ENCODE measurements around the gene CCDC150. TPM values are rescaled to one million over a fixed set of nuclear protein-coding genes. Genes with fewer than 3 reads are reported as not detected.
"Not testable (repeated sequence)": the region's sequence is repeated elsewhere in the genome, so short reads cannot be mapped to it uniquely, and the experiment has no call there.

Gene CCDC150
- total and polyA plus RNA-seq, 8 donors, result 2.8 to 23.3 (median 13.2) TPM

GRCh38 chr2:196729418-196729817, 89.9 kb downstream of the CCDC150 start:
- no peaks in the 10 kb centered on the region for H3K27me3 ChIP-seq
- no peak overlapping the region for H3K27ac ChIP-seq
- no peak overlapping the region for H3K4me3 ChIP-seq
- TF ChIP-seq CTCF (IDR thresholded peaks at IDR 0.05), result no peak
- DNase-seq (no peak), ATAC-seq (no peak)
- intact Hi-C loops (cut with DNase I), result no loop called here
- H3K9me3 ChIP-seq, result no peaks in the 10 kb centered on the region
- H3K36me3 ChIP-seq, result no peaks in the 10 kb centered on the region
- no peaks in the 10 kb centered on the region for H3K4me1 ChIP-seq

GRCh38 chr2:196736646-196737045, 97.1 kb downstream of the CCDC150 start:
- H3K27ac ChIP-seq; ATAC-seq; H3K36me3 ChIP-seq; H3K4me3 ChIP-seq; intact Hi-C loops (cut with DNase I); DNase-seq; H3K4me1 ChIP-seq; H3K27me3 ChIP-seq: not testable (repeated sequence)
- peaks cover 0 to 19% of the 10 kb centered on the region in 2 donors for H3K9me3 ChIP-seq

GRCh38 chr2:196737046-196737445, 97.5 kb downstream of the CCDC150 start:
- H3K27ac ChIP-seq, result no peak overlapping the region
- no peak for TF ChIP-seq CTCF (IDR thresholded peaks at IDR 0.05)
- ATAC-seq (no peak), DNase-seq (no peak)
- H3K9me3 ChIP-seq, result peaks cover 0 to 19% of the 10 kb centered on the region in 2 donors
- H3K36me3 ChIP-seq, result no peaks in the 10 kb centered on the region
- H3K4me1 ChIP-seq, result no peaks in the 10 kb centered on the region
- no peaks in the 10 kb centered on the region for H3K27me3 ChIP-seq
- intact Hi-C loops (cut with DNase I), result no loop called here
- H3K4me3 ChIP-seq, result no peak overlapping the region

GRCh38 chr2:196739031-196739430, 99.5 kb downstream of the CCDC150 start:
- Histone ChIP-seq H3K27ac (no peak overlapping the region), H3K36me3 (no peaks in the 10 kb centered on the region)
- intact Hi-C loops (cut with DNase I), result no loop called here

GRCh38 chr2:196742216-196742615, 102.7 kb downstream of the CCDC150 start:
- H3K27ac ChIP-seq, result no peak overlapping the region
- ATAC-seq (no peak), DNase-seq (no peak)
- no peaks in the 10 kb centered on the region for H3K27me3 ChIP-seq
- peaks cover 0 to 7% of the 10 kb centered on the region in 2 donors for H3K9me3 ChIP-seq
- TF ChIP-seq CTCF (IDR thresholded peaks at IDR 0.05), result no peak
- intact Hi-C loops (cut with DNase I), result no loop called here
- H3K36me3 ChIP-seq, result no peaks in the 10 kb centered on the region
- no peak overlapping the region for H3K4me3 ChIP-seq
- no peaks in the 10 kb centered on the region for H3K4me1 ChIP-seq

More at GRCh38 chr2:196739031-196739430, 99.5 kb downstream of the CCDC150 start:
- Histone ChIP-seq H3K27me3 (no peaks in the 10 kb centered on the region), H3K4me3 (no peak overlapping the region), H3K9me3 (peaks cover 0 to 19% of the 10 kb centered on the region in 2 donors), H3K4me1 (no peaks in the 10 kb centered on the region)
- ATAC-seq, result no peak
- no peak for TF ChIP-seq CTCF (IDR thresholded peaks at IDR 0.05)
- no peak for DNase-seq

- no peak for TF ChIP-seq CTCF (IDR thresholded peaks at IDR 0.05)
- no peak overlapping the region for H3K27ac ChIP-seq
- H3K9me3 ChIP-seq, result peaks cover 0 to 7% of the 10 kb centered on the region in 2 donors
- ATAC-seq (no peak), DNase-seq (no peak)
- no peaks in the 10 kb centered on the region for H3K36me3 ChIP-seq
- H3K4me3 ChIP-seq, result no peak overlapping the region
- H3K27me3 ChIP-seq, result no peaks in the 10 kb centered on the region
- no peaks in the 10 kb centered on the region for H3K4me1 ChIP-seq
- intact Hi-C loops (cut with DNase I), result no loop called here
Observed at GRCh38 chr2:196742685-196743084, 103.2 kb downstream of the CCDC150 start.
